ENCODE results near the gene FAM13A.

FAM13A gene

GRCh38 chr4:88705223-88705622 is 351.8 kb downstream of the FAM13A start:
- DNase-seq, result no peak

- no peak for DNase-seq
Measured at GRCh38 chr4:88702782-88703181, 354.2 kb downstream of the FAM13A start.

GRCh38 chr4:88698519-88698918 is 358.5 kb downstream of the FAM13A start:
- no peak for DNase-seq

- peak; percentile 62 for DNase-seq
Measured at GRCh38 chr4:88697588-88698329, 359.2 kb downstream of the FAM13A start, which contains the start of gene NAP1L5. Gene NAP1L5, minus strand, starts transcription at chr4:88697829. Its CDS starts 75 bp downstream, at chr4:88697754.

- DNase-seq, result peak; percentile 20
Measured at GRCh38 chr4:88697141-88697540, 359.8 kb downstream of the FAM13A start.

- no peak for DNase-seq
Measured at GRCh38 chr4:88696630-88697029, 360.4 kb downstream of the FAM13A start.

GRCh38 chr4:88693792-88694191 is 363.2 kb downstream of the FAM13A start:
- no peak for DNase-seq

GRCh38 chr4:88690355-88690754 is 366.6 kb downstream of the FAM13A start:
- peak; percentile 33 for DNase-seq

GRCh38 chr4:88681209-88681608 is 375.8 kb downstream of the FAM13A start:
- DNase-seq, result no peak
